Kidney epithelial cell (primary cell): ENCODE measurements around the gene BBC3. TPM values are rescaled to one million over a fixed set of nuclear protein-coding genes. Genes with fewer than 3 reads are reported as not detected.

Source experiments
- DNase-seq: peaks from one replicate; pipeline ENCODE4 v3.0.0-alpha.2; 2010; ENCODE audit warnings: low read depth
- H3K27me3 ChIP-seq: 2 replicates; pipeline ENCODE4 v1.6.0; 2011; ENCODE audit warnings: low read length; ENCODE audit not compliant: control insufficient read depth, insufficient read depth
- H3K36me3 ChIP-seq: 2 replicates; pipeline ENCODE4 v1.5.1; 2011; ENCODE audit warnings: low read length; ENCODE audit not compliant: control insufficient read depth, insufficient read depth
- H3K4me3 ChIP-seq: 2 replicates; pipeline ENCODE4 v1.5.1; 2011; ENCODE audit warnings: low read depth, mild to moderate bottlenecking, control low read depth, low read length
- CTCF ChIP-seq: IDR thresholded peaks from 2 replicates; pipeline ENCODE4 v1.5.1; 2011; ENCODE audit warnings: mild to moderate bottlenecking, moderate library complexity, low read length, control low read depth, inconsistent platforms; ENCODE audit not compliant: insufficient read depth, poor library complexity, severe bottlenecking
- total RNA-seq: library from RNA; depleted of rRNA; stranded (reverse); fragments of >200 nt; gene quantifications from 2 replicates; pipeline ENCODE4 v1.2.3, GENCODE V29; 2015

Gene BBC3
- total RNA-seq, 1 donor from 2014 or later: 46.8 TPM

DNA sequence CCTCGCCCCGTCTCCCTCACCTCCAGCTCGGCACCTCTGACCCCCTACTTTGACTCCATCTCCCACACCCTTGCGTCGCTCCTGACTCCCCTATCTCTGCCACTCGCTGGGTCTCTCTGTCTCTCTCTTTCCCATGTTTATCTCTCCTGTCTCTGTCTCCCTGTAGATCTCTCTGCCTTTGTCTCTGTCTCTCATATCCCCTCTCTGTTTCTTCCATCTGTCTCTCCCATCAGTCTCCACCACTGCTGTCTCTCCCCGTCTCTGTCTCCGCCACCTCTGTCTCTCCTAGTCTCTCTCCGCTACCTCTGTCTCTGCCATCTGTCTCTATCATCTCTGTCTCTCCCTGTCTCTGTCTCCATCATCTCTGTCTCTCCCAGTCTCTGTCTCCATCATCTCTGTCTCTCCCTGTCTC lies 12.4 kb upstream of the BBC3 start:
- Histone ChIP-seq H3K4me3 (peak overlapping the region; percentile 19), H3K27me3 (no peaks in the 10 kb centered on the region), H3K36me3 (no peaks in the 10 kb centered on the region)
- no peak for TF ChIP-seq CTCF
- no peak for DNase-seq

GRCh38 chr19:47241919-47242577 lies 11.0 kb upstream of the BBC3 start:
- no peak for DNase-seq
- no peaks in the 10 kb centered on the region for H3K27me3 ChIP-seq

DNA sequence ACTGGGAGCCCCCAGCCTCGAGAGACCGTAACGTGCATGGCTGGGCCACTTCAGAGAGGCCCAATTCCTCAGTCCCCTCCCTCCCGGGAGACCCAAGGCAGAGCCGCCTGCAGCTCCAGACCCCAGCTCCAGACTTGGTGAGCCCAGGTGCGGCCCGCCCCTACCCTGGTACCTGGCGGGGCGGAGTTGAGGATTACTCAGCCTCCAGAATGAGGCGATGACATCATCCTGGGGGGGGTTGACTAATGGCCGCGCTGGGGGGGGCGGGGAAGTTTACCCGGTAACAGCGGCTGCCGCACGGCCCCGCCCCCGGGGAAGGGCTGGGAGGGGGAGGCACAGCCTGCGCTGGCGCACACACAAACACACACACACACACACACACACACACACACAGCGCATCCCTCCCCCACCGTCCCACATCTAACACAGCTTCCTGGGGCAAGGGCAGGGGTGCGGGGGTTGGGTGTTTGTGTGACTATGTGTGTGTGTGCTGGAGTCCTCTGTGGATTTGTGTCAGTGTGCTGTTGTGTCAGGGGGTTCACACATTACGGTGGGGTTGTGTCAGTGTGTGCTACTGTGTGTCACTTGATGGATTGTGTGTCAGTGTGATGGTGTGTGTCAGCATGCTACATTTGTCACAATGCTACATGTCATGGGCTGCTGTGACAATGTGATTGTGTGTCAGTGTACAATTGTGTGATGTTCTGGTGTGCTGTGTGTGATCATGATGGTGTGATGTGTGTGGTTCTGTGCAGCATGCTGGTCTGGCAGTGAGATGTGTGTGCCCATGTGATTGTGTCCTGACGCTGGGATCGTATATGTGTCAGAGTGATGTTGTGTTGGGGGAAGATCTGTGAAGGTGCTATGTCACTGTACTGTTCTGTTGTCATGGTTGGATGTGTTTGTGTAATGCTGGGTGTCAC lies 10.3 kb upstream of the BBC3 start:
- H3K4me3 ChIP-seq: no peak overlapping the region
- no peaks in the 10 kb centered on the region for H3K27me3 ChIP-seq
- no peaks in the 10 kb centered on the region for H3K36me3 ChIP-seq
- TF ChIP-seq CTCF: no peak
- DNase-seq: no peak

More at GRCh38 chr19:47241919-47242577, 11.0 kb upstream of the BBC3 start:
- Histone ChIP-seq H3K4me3 (no peak overlapping the region), H3K36me3 (no peaks in the 10 kb centered on the region)
- no peak for TF ChIP-seq CTCF

GRCh38 chr19:47240556-47240955 lies 9.6 kb upstream of the BBC3 start:
- no peak for TF ChIP-seq CTCF
- Histone ChIP-seq H3K36me3 (no peaks in the 10 kb centered on the region), H3K27me3 (no peaks in the 10 kb centered on the region), H3K4me3 (no peak overlapping the region)
- no peak for DNase-seq

DNA sequence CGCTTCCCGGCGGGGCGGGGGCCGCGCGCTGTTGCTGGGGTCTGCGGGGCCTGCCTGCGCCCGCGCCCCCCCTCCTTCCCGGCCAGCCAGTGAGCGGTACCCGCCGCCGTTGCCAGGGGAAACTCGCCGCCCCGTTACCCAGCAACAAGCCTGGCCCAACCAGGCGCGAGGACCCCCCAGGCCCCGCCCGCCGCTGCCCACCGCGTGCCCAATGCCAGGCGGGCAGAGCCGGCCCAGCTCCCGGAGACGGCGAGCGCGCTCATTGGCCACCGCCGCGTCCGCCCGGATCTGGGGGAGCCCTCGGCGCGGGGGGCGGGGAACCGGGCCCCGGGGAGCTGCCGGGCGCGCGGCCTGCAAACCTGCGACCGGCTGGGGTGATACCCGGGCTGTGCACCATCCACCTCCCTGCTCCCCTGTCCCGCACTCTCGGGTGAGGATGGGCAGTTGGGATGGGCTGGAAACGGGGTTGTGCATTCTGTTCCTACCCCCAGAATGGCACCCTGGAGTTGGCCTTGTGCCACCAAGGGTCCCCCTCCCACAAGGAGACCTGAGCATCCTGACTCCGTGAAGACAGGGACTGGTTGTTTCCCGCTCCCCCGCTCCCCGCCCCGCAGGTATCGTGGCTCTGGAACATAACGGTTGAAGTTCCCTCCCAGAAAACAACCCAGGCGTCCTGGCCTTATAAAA lies 8.8 kb upstream of the BBC3 start:
- no peaks in the 10 kb centered on the region for H3K27me3 ChIP-seq
- no peaks in the 10 kb centered on the region for H3K36me3 ChIP-seq
- DNase-seq: no peak
- no peak for TF ChIP-seq CTCF
- peak overlapping the region; percentile 31 for H3K4me3 ChIP-seq
